HG03571 (cell line): ENCODE measurements around the gene ATG16L2.
"Not testable (repeated sequence)": the region's sequence is repeated elsewhere in the genome, so short reads cannot be mapped to it uniquely, and the experiment has no call there.

Experiments used
- ATAC-seq: cut with Tn5 transposase; IDR thresholded peaks from one replicate; pipeline ENCODE4 v1.9.1; 2021; ENCODE audit not compliant: unreplicated experiment

The ATG16L2 gene

DNA sequence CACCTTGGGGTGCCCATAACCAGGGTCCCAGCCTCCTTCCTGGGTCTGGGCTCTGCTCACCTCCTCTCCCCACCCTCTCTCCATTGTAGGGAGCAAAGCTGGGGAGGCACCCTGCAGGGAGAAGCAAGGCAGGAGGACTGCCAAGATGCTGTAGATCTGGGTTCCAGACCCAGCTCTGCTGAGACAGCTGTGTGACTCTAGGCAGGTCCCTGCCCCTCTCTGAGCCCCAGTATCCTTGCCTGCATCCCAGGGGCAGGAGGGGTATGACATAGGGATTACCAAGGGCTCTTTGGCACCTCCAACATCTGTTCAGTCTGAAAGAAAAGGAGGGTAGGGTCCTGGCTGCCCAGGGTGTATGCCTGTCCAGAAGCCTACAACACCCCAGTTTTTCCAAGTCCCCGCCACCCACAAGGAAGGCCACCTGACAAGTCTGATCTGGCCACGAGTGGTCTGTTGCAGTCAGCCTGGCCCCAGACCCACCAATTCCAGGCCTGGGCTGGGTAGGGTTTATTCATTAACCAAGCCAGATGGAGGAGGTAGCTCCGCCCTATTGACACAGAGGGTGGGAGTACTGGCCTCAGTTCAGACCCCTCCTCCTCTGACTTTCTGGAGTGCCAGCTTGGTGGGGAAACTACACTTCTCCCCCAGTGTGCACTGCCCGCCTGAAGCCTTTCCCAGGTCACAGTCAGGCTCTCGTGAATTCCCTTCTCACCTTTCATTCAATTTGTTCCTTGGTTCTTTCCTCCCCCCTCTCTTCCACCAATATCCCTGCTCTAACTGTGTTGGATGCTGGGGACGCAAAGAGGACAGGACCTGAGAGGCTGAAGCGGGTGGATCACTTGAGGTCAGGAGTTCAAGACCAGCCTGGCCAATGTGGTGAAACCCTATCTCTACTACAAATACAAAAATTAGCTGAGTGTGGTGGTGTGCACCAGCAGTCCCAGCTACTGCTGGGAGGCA, 35.4 kb upstream of the ATG16L2 start:
- no peak for ATAC-seq

DNA sequence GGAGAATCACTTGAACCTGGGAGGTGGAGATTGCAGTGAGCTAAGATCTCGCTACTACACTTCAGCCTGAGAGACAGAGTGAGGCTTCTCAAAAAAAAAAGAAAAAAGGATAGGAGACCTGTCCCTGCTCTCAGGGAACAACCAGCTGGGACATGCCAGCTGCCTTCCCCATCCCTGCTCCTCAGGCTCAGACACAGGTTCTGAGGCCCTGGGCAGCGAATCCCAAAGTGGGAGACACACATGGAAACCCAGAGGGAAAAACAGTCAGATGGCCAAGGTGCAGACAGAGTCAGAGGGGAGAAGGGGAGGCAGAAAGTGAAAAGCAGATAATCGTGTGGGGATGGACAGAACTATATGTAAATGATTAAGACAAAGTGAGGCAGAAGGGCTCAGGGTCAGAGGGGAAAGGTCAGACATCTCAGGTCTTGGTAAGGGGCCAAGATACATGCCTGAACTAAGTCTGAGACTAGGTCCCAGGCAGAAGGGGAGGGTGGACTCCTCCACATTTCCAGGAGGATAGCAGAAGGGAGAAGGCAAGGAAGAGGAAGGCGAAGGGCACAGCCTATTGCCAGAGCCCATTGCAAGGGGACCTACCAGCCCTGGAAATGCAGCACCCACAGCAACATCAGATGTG, 34.6 kb upstream of the ATG16L2 start:
- ATAC-seq, result no peak

DNA sequence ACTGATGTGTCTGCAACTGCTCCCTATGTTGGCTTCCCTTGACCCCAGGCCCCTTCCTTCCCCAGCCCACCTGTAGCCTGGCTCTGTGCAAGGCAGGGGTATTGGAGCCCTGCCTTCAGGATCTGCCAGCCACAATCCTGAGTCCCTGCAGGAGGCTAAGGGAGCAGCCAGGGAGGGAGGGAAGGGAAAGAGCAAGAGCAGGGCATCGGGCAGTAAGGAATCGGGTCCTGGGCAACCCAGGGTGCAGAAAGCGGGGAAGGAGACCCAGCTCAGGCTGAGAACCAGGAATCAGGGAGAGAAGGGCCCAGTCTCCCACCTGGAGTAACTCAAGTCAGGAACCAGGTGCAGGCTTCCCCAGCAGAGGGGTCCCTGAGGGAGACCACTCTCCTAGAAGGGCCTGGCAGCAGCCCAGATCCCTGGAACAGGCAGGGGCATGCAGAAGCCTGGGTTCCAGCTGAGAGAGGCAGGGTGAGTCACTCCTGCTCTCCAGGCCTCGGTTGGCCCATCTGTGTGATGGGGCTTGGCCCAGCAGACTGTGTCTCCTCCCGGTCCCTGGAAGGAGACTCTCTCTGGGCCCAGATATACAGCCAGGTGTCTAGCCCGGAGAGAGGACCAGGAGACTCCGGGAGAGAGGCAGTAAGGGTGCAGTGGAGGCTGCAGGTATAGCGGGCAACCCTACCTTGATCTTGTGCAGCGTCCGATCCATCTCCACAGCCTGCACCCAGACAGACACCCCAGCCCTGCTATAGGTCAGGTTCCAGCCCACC, 33.7 kb upstream of the ATG16L2 start:
- no peak for ATAC-seq

DNA sequence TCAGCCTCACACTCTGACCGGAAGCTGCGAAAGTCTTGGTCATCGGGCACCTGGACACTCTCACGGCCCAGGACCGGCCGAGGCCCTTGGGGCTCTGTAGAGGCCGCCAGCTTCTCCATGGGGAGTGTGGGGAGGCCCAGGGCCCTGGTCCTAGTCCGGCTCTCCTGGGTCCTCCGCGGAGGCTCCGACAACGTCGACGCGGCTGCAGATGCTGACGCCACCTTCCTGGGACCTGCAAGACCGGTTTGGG, 33.2 kb upstream of the ATG16L2 start:
- ATAC-seq, result no peak

GRCh38 chr11:72781313-72782080, 32.7 kb upstream of the ATG16L2 start:
- ATAC-seq, result no peak

DNA sequence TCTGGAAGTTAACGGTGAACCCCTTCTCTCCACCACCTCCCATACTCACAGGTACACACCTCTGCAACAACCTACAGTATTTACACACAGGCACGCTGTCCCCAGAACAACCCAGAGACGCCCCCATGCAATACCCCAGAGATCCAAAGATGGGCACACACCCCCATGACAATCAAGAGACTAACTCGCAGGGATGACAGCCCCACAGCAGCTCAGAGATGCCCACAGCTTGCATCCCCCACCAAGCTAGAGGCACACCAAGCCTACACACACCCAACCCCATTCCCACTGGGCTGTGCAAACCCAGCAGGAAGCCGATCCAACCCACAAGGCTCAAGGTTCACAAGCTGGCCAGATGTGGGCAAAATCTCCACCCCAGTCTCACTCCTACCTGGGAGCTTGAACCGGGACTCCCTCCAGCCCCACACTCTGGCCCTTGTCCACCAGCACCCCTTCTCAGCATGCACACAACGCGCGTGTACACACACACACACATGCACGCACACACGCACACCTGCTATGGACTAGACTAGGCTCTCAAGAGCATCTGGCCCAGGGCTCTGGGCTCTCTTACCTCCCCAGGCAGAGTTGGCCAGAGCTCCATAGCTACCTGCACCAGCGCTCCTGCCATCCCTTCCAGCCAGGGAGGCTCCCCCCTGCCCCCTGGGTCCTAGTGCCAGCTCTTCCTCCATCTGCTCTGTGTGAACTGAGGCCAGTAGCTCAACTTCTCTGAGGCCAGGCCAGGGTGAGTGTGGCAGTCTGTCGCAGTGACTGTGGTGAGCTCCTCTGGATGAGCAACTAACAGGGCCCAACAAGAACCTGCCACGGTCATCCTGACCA, 31.9 kb upstream of the ATG16L2 start:
- ATAC-seq, result no peak

DNA sequence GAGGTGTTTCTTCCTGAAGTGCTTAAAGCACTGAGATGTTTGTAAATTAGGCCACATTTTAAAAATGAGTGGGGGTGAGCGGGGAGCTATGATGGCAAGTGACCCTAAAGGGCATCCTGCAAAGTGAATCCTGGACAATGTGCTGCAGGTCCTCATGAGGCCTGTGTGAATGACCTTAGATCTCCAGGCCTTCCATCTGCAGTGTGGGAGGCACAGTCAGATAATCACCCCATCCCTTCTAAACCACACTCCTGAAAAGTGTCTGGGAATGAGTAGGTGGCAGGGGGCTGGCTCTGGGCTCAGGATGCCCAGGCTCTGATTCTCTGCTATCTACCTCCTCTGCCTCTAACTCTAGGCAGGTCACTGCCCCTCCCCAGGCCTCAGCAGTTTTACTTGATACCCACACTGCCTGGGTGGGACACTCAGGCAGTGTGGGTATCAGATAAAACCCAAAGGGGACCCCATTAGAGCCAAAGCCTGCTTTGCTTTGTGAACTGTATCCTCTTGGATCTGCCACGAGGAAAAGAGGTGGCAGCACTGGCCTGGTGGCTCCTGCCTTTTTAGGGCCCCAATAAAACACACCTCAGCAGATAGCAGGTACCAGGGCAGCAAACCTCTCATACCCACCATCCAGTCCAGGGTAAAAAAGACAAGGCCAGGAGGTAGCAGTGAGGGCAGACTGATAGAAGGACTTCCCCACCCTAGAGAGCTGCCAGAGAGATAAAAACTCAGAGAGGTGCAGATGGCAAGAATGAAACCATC, 30.9 kb upstream of the ATG16L2 start:
- no peak for ATAC-seq

GRCh38 chr11:72784662-72785061, 29.5 kb upstream of the ATG16L2 start:
- no peak for ATAC-seq

DNA sequence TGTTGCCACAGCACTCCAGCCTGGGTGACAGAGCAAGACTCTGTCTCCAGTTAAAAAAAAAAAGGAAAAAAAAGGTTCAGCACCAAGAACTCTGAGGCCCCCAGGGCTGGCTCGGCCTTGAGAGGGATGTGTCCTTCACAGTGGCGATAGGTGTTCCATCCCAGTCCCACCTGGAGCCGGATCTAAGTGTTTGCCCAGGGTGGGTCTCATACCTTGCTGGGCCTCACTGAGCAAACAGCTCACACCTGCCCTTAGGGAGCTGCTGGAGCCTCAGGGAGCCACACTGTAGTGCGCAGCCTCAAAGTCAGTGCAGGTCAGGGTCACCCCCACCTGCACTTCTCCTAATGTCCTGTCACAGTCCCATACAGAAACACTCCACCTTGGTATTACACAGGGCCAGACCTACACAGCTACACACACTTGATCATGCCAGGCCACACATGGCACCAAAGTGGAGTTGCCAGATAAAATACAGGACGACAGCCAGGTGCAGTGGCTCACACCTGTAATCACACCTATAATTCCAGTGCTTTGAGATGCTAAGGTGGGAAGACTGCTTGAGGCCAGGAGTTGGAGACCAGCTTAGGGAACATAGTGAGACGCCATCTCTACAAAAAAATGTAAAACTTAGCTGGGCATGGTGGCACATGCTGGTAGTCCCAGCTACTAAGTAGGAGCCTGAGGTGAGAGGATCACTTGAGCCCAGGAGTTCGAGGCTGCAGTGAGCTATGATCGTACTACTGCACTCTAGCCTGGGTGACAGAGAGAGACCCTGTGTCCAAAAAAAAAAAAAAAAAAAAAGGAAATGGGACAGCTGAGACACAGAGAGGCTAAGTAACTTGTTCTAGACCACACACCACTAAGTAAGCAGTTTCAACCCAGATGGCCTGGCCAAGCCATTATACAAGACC, 27.7 kb upstream of the ATG16L2 start:
- ATAC-seq, result no peak

- no peak for ATAC-seq
Observed at GRCh38 chr11:72787216-72788104, 26.8 kb upstream of the ATG16L2 start.

GRCh38 chr11:72788241-72788640, 26.0 kb upstream of the ATG16L2 start:
- no peak for ATAC-seq

DNA sequence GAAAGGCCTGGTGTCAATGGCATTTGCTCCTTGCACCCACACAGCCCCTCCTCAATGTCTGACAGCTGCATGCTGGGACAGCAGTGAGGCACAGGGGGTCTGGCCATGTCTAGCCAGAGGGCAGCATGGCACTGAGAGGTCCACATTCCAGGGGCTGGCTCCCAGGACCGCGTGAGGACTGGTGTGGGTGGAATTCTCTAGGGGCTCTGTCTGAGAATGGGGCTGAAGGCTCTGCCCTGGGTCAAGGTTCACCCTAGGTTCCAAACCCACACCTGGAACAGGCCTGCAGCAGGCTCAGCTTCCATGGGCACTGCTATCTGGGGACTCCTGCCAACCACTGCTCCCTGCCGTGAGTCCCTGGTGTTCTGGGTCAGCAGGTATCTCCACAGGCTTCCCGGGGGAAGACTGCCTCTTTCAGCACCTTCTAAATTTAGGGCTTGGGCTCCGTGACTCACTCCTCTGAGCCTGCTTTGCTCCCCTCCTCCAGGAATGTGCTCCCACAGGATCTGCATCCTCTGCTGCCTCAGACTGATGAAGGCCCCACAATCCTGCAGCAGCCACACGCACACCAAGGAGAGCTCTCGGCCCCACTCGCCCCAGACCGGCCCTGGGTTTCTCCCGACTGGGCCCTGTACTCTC, 24.6 kb upstream of the ATG16L2 start:
- ATAC-seq, result no peak

DNA sequence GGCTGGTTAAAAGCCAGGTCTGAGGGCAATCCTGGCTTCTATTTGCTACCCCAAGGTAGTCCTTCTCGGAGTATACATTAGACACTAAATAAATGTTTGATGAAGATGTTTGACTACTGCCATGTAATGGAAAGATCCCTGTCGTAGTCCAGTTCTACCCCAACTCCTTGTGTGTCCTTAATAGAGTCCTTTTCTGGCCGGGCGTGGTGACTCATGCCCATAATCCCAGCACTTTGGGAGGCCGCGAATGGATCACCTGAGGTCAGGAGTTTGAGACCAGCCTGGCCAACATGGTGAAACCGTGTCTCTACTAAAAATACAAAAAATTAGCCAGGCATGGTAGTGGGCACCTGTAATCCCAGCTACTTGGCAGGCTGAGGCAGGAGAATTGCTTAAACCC, 23.0 kb upstream of the ATG16L2 start:
- ATAC-seq, result not testable (repeated sequence)

DNA sequence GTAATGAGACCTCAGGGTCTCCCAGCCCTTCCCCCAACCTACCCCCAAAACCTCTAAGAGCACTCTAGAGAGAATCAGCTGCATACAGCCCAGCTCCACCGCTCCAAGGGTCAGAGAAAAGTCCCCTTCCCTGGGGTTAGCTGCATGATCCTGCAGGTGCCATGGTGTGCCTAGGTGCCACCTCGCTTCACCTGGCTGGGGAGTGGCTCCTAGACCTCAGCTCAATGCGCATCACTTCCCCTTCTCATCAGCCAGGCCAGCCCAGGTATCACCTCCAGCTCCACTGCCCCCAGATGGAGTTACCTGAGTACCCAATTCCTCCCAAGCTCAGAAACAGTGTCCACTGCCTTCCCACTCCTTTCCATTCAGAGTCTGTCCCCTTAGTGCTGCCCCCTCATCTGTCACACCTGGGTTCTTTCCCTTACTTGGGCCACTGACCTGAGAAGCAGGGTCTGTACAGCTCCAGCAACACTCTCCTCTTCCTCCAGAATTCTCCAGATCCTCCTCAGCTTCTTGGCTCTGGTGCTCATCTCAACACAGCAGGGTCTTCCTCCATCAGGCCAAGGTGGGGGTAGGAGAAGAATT, 21.7 kb upstream of the ATG16L2 start:
- no peak for ATAC-seq

- ATAC-seq, result no peak
Observed at GRCh38 chr11:72793076-72793424, 21.2 kb upstream of the ATG16L2 start.

DNA sequence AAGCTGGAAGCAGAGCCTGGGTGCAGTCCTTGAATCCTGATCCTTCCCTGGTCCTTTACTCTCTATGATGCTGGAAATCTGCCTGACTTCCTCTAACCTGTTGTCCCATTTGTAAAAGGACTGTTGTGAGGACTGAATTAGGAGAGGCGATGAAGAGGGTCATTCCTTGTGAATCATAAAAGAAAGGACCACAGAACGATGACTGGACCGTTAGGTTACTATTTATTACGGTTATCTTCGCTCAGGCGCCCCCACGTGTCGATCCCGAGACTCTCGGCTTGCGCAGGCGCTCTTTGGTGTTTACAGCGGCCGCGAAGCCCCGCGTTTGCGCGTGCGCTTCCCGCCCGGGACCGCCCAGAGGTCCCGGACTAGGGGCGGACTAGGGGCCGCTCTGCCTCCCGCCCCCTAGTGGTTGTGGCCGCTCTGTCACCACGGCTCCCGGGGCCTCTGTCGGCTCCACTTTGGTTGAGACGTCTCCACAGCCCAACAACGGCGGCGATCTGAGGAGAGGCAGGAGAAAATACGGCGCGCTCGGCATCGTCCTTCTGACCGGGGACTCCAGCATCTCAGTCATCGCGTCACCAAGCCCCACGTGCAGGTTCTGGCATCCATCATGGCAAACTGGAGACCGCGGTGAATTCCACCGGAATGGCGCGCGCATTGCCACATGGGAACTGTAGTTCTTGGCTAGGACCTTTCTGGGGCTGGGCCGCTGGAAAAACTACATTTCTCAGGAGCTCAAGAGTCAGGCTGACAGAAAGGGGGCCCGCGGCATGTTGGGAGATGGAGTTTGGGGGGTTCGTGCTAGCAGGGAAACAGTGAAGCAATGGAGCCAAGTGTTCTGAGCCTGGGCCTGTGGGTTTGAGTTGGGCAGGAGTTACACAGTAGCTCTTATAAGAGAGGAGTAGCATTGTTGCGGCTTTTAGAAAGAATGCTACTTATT, 20.5 kb upstream of the ATG16L2 start, which contains the start of gene STARD10:
TSS of gene STARD10 (minus strand) at position 623 of the 943 bp plus-strand sequence. CDS start 12,866 bp downstream, outside the sequence.
- peak; percentile 88 for ATAC-seq
